PFSK-1 (cell line): Measurements from ENCODE around the gene SNX9.

Experiments
- FOXP2 ChIP-seq: optimal IDR thresholded peaks from 2 replicates; pipeline ENCODE3; 2011; ENCODE audit warnings: borderline replicate concordance, control low read depth, inconsistent platforms; ENCODE audit not compliant: insufficient read depth; ENCODE audit errors: extremely low read length, extremely low read depth
- POLR2AphosphoS5 ChIP-seq: IDR thresholded peaks from 2 replicates; pipeline ENCODE4 v1.6.1; 2012; ENCODE audit warnings: low read depth, mild to moderate bottlenecking, control low read depth, low read length, moderate library complexity
- SIN3A ChIP-seq: IDR thresholded peaks from 2 replicates; pipeline ENCODE4 v1.6.1; 2012; ENCODE audit warnings: mild to moderate bottlenecking, low read length, moderate library complexity, borderline replicate concordance; ENCODE audit not compliant: insufficient read depth
- TAF1 ChIP-seq: IDR thresholded peaks from 2 replicates; pipeline ENCODE4 v1.6.1; 2012; ENCODE audit warnings: low read length, control low read depth, borderline replicate concordance; ENCODE audit not compliant: insufficient read depth
- TF ChIP-seq, protein P1 (sequence below), 2 experiments: IDR thresholded peaks; 2 replicates each; pipeline versions ENCODE4 v1.6.1 to v1.8.0; 2011 to 2012; ENCODE audit warnings: low read depth in 2 of 2, low read length in 2 of 2, control low read depth in 1 of 2, inconsistent platforms in 1 of 2, mild to moderate bottlenecking in 1 of 2, moderate library complexity in 1 of 2; ENCODE audit not compliant: insufficient read depth in 1 of 2

SNX9 gene

DNA sequence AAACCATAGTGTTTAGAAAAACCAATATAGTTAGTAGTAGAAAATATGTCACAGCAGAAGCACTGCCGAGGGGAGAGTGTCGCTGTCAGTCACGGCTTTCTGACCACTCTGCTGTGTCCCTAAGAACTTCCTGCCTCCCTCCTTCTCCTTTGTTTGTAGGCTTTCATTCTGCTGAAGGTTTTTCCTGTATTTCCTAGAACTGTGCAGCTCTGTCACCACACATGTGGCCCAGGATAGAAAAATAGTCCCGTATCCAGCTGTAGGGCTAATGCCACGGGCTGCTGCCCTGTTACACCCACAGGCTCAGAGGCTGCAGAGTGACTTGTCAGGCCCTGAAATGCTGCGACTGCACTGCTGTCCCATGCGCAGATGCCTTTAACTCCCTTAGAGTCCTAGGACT lies 106.0 kb downstream of the SNX9 start:
- TF ChIP-seq TAF1: no peak
- no peak for TF ChIP-seq FOXP2
- TF ChIP-seq POLR2AphosphoS5: no peak
- TF ChIP-seq, protein P1, sequence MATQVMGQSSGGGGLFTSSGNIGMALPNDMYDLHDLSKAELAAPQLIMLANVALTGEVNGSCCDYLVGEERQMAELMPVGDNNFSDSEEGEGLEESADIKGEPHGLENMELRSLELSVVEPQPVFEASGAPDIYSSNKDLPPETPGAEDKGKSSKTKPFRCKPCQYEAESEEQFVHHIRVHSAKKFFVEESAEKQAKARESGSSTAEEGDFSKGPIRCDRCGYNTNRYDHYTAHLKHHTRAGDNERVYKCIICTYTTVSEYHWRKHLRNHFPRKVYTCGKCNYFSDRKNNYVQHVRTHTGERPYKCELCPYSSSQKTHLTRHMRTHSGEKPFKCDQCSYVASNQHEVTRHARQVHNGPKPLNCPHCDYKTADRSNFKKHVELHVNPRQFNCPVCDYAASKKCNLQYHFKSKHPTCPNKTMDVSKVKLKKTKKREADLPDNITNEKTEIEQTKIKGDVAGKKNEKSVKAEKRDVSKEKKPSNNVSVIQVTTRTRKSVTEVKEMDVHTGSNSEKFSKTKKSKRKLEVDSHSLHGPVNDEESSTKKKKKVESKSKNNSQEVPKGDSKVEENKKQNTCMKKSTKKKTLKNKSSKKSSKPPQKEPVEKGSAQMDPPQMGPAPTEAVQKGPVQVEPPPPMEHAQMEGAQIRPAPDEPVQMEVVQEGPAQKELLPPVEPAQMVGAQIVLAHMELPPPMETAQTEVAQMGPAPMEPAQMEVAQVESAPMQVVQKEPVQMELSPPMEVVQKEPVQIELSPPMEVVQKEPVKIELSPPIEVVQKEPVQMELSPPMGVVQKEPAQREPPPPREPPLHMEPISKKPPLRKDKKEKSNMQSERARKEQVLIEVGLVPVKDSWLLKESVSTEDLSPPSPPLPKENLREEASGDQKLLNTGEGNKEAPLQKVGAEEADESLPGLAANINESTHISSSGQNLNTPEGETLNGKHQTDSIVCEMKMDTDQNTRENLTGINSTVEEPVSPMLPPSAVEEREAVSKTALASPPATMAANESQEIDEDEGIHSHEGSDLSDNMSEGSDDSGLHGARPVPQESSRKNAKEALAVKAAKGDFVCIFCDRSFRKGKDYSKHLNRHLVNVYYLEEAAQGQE (IDR thresholded peaks at IDR 0.05; ENCODE audit: insufficient read depth in 1 of 2, low read depth in 2 of 2, low read length in 2 of 2): no peak
- no peak for TF ChIP-seq SIN3A

- TF ChIP-seq TAF1 (no peak), POLR2AphosphoS5 (no peak), FOXP2 (no peak)
- TF ChIP-seq, protein P1 (IDR thresholded peaks at IDR 0.05; ENCODE audit: insufficient read depth in 1 of 2, low read depth in 2 of 2, low read length in 2 of 2): no peak
Observed at GRCh38 chr6:157929765-157930319, 106.8 kb downstream of the SNX9 start.

DNA sequence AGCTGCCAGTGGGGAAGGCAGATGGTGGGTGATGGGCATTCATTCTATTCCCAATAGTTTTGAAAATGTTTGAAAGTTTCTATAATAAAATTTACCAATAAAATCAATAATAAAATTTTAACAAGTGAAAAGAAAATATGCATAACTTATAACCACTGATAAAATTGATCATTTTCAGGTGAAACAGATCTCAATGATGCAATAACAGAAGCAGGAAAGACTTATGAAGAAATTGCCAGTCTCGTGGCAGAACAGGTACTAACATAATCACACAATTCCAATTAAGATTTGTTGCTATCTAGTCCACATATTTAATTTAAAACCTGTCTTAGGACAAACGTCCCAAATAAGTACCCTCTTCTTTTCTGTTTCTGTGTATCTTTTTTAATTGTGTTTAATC lies 112.7 kb downstream of the SNX9 start:
- TF ChIP-seq, protein P1 (IDR thresholded peaks at IDR 0.05; ENCODE audit: insufficient read depth in 1 of 2, low read depth in 2 of 2, low read length in 2 of 2): no peak
- no peak for TF ChIP-seq SIN3A
- no peak for TF ChIP-seq POLR2AphosphoS5
- no peak for TF ChIP-seq FOXP2
- TF ChIP-seq TAF1: no peak

DNA sequence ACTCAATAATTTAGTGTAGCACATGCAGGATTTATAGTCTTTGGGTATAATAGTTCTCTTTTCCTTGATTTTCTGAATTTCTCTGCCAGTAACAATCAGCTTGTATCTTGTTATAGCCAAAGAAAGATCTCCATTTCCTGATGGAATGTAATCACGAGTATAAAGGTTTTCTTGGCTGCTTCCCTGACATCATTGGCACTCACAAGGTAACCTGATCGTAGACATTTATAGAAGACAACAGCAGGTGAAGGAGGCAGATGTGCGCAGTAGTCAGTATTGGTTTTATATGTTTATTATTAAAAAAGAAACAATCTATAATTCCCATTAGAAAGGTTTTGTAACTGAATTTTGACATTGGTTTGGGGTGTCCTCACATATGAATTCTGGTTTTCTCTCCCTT lies 114.3 kb downstream of the SNX9 start:
- no peak for TF ChIP-seq FOXP2
- TF ChIP-seq, protein P1 (IDR thresholded peaks at IDR 0.05; ENCODE audit: insufficient read depth in 1 of 2, low read depth in 2 of 2, low read length in 2 of 2): no peak
- no peak for TF ChIP-seq SIN3A
- TF ChIP-seq TAF1: no peak
- no peak for TF ChIP-seq POLR2AphosphoS5

GRCh38 chr6:157937916-157938315 lies 114.9 kb downstream of the SNX9 start:
- TF ChIP-seq FOXP2: no peak
- TF ChIP-seq, protein P1 (IDR thresholded peaks at IDR 0.05; ENCODE audit: insufficient read depth in 1 of 2, low read depth in 2 of 2, low read length in 2 of 2): no peak
- TF ChIP-seq SIN3A: no peak
- no peak for TF ChIP-seq POLR2AphosphoS5
- TF ChIP-seq TAF1: no peak
